HepG2 (cell line): ENCODE measurements around the gene ZNF276. TPM values are rescaled to one million over a fixed set of nuclear protein-coding genes. Genes with fewer than 3 reads are reported as not detected.
A peak's percentile ranks its signal among the peaks of the same experiment; 100 is the strongest.

Source experiments
- HDAC6 ChIP-seq: fragments of 200-600 bp; sonication (generic); IDR thresholded peaks from 2 replicates; pipeline ENCODE4 v1.7.0; 2017; ENCODE audit warnings: mild to moderate bottlenecking, antibody characterized with exemption, low read length, low read depth
- ISL2 ChIP-seq: sonication (generic); formaldehyde crosslinking; IDR thresholded peaks from 2 replicates; pipeline ENCODE4 v1.5.0; 2020; ENCODE audit warnings: missing genetic modification reagents
- MBNL3 ChIP-seq: fragments of 250-450 bp; sonication (Bioruptor Pico); conservative IDR thresholded peaks from 2 replicates; pipeline ENCODE4 v1.8.0; 2022; ENCODE audit warnings: mild to moderate bottlenecking, inconsistent platforms
- MEF2D ChIP-seq: sonication (generic); formaldehyde crosslinking; IDR thresholded peaks from 2 replicates; pipeline ENCODE4 v1.5.1; 2020; ENCODE audit warnings: mild to moderate bottlenecking, missing genetic modification reagents
- MIER2 ChIP-seq: IDR thresholded peaks from 2 replicates; pipeline ENCODE4 v1.6.1; 2016; ENCODE audit warnings: missing biosample characterization, missing genetic modification reagents
- MYC ChIP-seq: sonication (generic); formaldehyde crosslinking; IDR thresholded peaks from 2 replicates; pipeline ENCODE4 v1.9.0; 2021; ENCODE audit warnings: missing genetic modification reagents, borderline replicate concordance
- NFRKB ChIP-seq: fragments of 450-650 bp; IDR thresholded peaks from 2 replicates; pipeline ENCODE4 v1.6.1; 2017
- PATZ1 ChIP-seq: sonication (generic); formaldehyde crosslinking; IDR thresholded peaks from 2 replicates; pipeline ENCODE4 v1.4.0; 2020; ENCODE audit warnings: missing genetic modification reagents
- PRMT3 ChIP-seq: sonication (generic); formaldehyde crosslinking; IDR thresholded peaks from 2 replicates; pipeline ENCODE4 v1.8.1; 2022; ENCODE audit warnings: low read depth, mild to moderate bottlenecking, moderate library complexity, missing genetic modification reagents, borderline replicate concordance
- RFX3 ChIP-seq: IDR thresholded peaks from 2 replicates; pipeline ENCODE4 v1.6.1; 2016; ENCODE audit warnings: missing biosample characterization, missing genetic modification reagents
- RXRB ChIP-seq: IDR thresholded peaks from 2 replicates; pipeline ENCODE4 v1.6.1; 2016; ENCODE audit warnings: borderline replicate concordance, missing genetic modification reagents, missing compliant biosample characterization
- TEAD2 ChIP-seq: sonication (generic); formaldehyde crosslinking; IDR thresholded peaks from 2 replicates; pipeline ENCODE4 v1.9.0; 2021; ENCODE audit warnings: missing genetic modification reagents
- ZBTB38 ChIP-seq: sonication (generic); formaldehyde crosslinking; IDR thresholded peaks from 2 replicates; pipeline ENCODE4 v1.5.1; 2020; ENCODE audit warnings: mild to moderate bottlenecking, missing genetic modification reagents
- ZC3H13 ChIP-seq: sonication (generic); formaldehyde crosslinking; IDR thresholded peaks from 2 replicates; pipeline ENCODE4 v1.8.1; 2023; ENCODE audit warnings: mild to moderate bottlenecking, missing genetic modification reagents, moderate library complexity
- ZFP91 ChIP-seq: sonication (generic); formaldehyde crosslinking; IDR thresholded peaks from 2 replicates; pipeline ENCODE4 v1.9.0; 2022; ENCODE audit warnings: missing genetic modification reagents, mild to moderate bottlenecking, borderline replicate concordance
- ZFYVE20 ChIP-seq: sonication (generic); formaldehyde crosslinking; IDR thresholded peaks from 2 replicates; pipeline ENCODE4 v1.8.0; 2023; ENCODE audit warnings: low read depth, mild to moderate bottlenecking, moderate library complexity, missing genetic modification reagents, borderline replicate concordance
- ZNF264 ChIP-seq: sonication (generic); formaldehyde crosslinking; IDR thresholded peaks from 2 replicates; pipeline ENCODE4 v1.4.0; 2020; ENCODE audit warnings: missing genetic modification reagents
- ZNF766 ChIP-seq: sonication (generic); formaldehyde crosslinking; IDR thresholded peaks from 2 replicates; pipeline ENCODE4 v1.5.0; 2020; ENCODE audit warnings: missing genetic modification reagents, borderline replicate concordance
- ZNF773 ChIP-seq: sonication (generic); formaldehyde crosslinking; IDR thresholded peaks from 2 replicates; pipeline ENCODE4 v1.4.0; 2020; ENCODE audit warnings: missing genetic modification reagents, borderline replicate concordance
- ZNF83 ChIP-seq: sonication (generic); formaldehyde crosslinking; IDR thresholded peaks from 2 replicates; pipeline ENCODE4 v1.4.0; 2020; ENCODE audit warnings: missing genetic modification reagents, mild to moderate bottlenecking, borderline replicate concordance
- polyA plus RNA-seq, 8 experiments: library from polyadenylated mRNA; depleted of rRNA in 3 of 8; stranded (reverse) in 7 of 8; unstranded in 1 of 8; fragments of >200 nt; fragmentation: Illumina TruSeq in 4 of 8; extraction: Trizol in 4 of 8; gene quantifications; 2 replicates each; pipeline versions ENCODE4 v1.2.1 to v1.2.3, GENCODE V29; 2011 to 2016; ENCODE audit warnings: low read depth in 4 of 8, missing spikeins in 1 of 8, mixed read lengths in 1 of 8; ENCODE audit not compliant: insufficient read depth in 1 of 8
- total RNA-seq, 5 experiments: library from RNA; depleted of rRNA; stranded (reverse); fragments of >200 nt; fragmentation: Illumina TruSeq; extraction: Trizol; gene quantifications; 2 replicates each; pipeline ENCODE4 v1.2.3, GENCODE V29; 2016; ENCODE audit warnings: low read depth in 1 of 5
- TF ChIP-seq, protein P1 (sequence below): sonication (generic); formaldehyde crosslinking; IDR thresholded peaks from 2 replicates; pipeline ENCODE4 v1.4.0; 2020; ENCODE audit warnings: low read depth, missing genetic modification reagents
- TF ChIP-seq, protein P2 (sequence below): IDR thresholded peaks from 2 replicates; pipeline ENCODE4 v1.6.1; 2012; ENCODE audit warnings: low read depth, low read length, improper control_type of control experiment

The ZNF276 gene
- total and polyA plus RNA-seq, 2 of the 13 experiments (the other 11 are each of a cell fraction or from before 2014, with no cell fraction given), result 17.7 to 18.0 TPM

DNA sequence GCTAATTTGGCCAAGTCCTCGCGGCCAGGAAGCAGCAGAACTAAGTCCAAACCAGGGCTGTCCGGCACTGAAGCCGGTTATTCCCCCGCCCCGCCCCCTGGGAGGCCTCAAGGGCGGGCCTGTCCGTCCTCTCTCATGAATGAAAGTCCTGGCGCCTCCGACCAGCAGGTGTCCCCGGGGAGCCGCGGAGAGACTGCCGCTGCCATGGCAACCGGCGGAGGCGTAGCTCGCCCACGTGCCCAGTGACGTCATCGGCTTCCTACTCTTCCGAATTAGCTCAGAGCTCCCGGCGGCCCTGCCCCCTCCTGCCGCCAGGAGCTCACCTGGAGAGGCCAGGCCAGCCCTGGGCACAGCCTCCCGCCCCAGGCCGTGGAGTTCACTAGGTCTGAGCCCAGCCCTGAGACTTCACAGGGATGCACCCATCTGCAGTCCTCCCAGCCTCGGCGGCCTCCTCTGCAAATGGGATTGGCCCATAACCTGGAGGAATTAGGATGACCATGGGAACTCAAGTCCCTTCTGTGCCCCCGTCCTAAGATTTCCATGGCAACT lies 21.2 kb upstream of the ZNF276 start (continued):
- TF ChIP-seq HDAC6 (no peak), ZBTB38 (peak; percentile 70), ZNF83 (CRISPR knock-in tag) (peak; percentile 71; the same call in 1 of the 2 replicates), MBNL3 (CRISPR knock-in tag) (no peak), RXRB (CRISPR knock-in tag) (peak; percentile 77; the same call in 1 of the 2 replicates), MEF2D (peak; percentile 68; the same call in 1 of the 2 replicates), PATZ1 (peak; percentile 57; the same call in 1 of the 2 replicates), ZNF766 (CRISPR knock-in tag) (no peak), ZNF773 (no peak), NFRKB (no peak), ZFP91 (peak; percentile 72), ZFYVE20 (no peak), TEAD2 (CRISPR knock-in tag) (no peak), ZNF264 (CRISPR knock-in tag) (peak; percentile 63; the same call in 1 of the 2 replicates), MYC (CRISPR knock-in tag) (peak; percentile 73; the same call in 1 of the 2 replicates), MIER2 (CRISPR knock-in tag) (peak; percentile 45; the same call in 1 of the 2 replicates), PRMT3 (CRISPR knock-in tag) (no peak), RFX3 (CRISPR knock-in tag) (peak; percentile 99), ZC3H13 (0 out of 2 replicates have a peak, but pooled peaks have one; percentile 22), ISL2 (peak; percentile 71)
- TF ChIP-seq, protein P1, sequence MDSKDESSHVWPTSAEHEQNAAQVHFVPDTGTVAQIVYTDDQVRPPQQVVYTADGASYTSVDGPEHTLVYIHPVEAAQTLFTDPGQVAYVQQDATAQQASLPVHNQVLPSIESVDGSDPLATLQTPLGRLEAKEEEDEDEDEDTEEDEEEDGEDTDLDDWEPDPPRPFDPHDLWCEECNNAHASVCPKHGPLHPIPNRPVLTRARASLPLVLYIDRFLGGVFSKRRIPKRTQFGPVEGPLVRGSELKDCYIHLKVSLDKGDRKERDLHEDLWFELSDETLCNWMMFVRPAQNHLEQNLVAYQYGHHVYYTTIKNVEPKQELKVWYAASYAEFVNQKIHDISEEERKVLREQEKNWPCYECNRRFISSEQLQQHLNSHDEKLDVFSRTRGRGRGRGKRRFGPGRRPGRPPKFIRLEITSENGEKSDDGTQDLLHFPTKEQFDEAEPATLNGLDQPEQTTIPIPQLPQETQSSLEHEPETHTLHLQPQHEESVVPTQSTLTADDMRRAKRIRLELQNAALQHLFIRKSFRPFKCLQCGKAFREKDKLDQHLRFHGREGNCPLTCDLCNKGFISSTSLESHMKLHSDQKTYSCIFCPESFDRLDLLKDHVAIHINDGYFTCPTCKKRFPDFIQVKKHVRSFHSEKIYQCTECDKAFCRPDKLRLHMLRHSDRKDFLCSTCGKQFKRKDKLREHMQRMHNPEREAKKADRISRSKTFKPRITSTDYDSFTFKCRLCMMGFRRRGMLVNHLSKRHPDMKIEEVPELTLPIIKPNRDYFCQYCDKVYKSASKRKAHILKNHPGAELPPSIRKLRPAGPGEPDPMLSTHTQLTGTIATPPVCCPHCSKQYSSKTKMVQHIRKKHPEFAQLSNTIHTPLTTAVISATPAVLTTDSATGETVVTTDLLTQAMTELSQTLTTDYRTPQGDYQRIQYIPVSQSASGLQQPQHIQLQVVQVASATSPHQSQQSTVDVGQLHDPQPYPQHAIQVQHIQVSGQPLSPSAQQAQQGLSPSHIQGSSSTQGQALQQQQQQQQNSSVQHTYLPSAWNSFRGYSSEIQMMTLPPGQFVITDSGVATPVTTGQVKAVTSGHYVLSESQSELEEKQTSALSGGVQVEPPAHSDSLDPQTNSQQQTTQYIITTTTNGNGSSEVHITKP (CRISPR knock-in tag), result no peak
- TF ChIP-seq, protein P2, sequence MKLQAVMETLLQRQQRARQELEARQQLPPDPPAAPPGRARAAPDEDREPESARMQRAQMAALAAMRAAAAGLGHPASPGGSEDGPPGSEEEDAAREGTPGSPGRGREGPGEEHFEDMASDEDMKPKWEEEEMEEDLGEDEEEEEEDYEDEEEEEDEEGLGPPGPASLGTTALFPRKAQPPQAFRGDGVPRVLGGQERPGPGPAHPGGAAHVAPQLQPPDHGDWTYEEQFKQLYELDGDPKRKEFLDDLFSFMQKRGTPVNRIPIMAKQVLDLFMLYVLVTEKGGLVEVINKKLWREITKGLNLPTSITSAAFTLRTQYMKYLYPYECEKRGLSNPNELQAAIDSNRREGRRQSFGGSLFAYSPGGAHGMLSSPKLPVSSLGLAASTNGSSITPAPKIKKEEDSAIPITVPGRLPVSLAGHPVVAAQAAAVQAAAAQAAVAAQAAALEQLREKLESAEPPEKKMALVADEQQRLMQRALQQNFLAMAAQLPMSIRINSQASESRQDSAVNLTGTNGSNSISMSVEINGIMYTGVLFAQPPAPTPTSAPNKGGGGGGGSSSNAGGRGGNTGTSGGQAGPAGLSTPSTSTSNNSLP, result peak; percentile 45; the same call in 1 of the 2 replicates
